HG02571 (cell line): ENCODE results near the gene PRR7.

Experiments
- ATAC-seq: cut with Tn5 transposase; IDR thresholded peaks from one replicate; pipeline ENCODE4 v1.9.1; 2021; ENCODE audit warnings: mild to moderate bottlenecking, moderate library complexity; ENCODE audit not compliant: unreplicated experiment

The PRR7 gene

DNA sequence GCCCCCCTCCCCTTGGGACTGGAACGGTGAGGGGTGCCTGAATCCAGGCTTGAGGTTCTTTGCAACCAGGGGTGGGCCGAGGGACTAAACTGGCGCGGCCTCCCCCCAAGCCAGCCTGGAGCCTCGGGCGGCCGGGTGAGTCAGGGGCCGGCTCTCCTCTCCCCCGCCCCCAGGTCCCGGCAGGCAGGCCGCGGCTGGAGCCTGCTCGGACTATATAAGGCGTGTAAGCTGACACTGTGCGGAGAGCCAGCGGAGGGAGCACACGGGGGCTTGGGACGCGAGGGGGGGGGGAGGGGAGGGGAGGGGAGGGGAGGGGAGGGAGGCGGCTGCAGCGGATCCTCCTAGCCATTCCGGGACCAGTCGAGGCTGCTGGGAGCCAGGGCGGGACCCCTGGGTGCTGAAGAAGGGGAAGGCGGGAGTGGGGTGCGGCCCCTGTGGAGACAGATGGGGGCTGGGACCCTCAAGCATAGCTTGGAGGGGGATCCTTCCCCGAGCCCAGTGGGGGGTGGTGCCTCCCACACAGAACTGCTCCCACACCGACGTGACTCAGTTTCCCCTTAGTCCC, 50.2 kb downstream of the PRR7 start:
- ATAC-seq = no peak

DNA sequence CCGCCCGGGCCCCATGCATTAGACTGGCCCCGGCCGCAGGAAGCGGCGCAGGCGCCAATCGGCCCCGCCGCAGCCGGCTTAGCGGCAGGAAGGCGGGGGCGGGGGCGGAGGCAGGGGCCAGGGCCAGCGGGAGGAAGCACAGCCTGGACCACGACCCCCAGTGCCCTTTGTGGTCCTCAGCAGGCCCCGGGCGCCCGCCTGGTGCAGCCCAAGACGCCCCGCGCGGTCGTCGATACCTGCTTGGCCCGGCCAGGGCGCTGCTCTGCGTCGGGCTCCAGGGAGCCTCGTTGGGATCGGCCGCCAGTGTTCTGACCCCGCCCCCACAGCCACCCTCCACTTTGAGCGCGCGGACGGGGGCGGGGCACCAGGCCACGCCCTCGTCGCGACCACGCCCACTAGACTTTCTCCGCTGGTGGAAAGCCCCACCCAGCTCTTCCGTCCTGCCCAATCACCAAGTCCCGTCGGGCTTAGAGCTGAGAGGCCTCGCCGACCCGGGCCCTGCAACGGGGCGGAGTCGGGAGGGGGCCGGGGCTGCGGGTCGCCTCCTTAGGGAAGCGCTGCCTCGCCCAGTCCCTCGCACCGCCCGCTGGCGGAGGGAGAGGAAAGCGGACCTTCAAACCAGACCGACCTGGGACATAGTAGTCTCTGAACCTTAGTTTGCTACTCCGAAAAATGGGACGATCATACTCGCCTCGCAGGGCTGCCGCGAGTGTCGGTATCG, 50.8 kb downstream of the PRR7 start, which contains the start of gene PDLIM7:
Gene PDLIM7, minus strand, starts transcription at position 313 of the 721 bp plus-strand sequence. CDS start 1,092 bp downstream, outside the sequence.
- peak; percentile 78 for ATAC-seq

DNA sequence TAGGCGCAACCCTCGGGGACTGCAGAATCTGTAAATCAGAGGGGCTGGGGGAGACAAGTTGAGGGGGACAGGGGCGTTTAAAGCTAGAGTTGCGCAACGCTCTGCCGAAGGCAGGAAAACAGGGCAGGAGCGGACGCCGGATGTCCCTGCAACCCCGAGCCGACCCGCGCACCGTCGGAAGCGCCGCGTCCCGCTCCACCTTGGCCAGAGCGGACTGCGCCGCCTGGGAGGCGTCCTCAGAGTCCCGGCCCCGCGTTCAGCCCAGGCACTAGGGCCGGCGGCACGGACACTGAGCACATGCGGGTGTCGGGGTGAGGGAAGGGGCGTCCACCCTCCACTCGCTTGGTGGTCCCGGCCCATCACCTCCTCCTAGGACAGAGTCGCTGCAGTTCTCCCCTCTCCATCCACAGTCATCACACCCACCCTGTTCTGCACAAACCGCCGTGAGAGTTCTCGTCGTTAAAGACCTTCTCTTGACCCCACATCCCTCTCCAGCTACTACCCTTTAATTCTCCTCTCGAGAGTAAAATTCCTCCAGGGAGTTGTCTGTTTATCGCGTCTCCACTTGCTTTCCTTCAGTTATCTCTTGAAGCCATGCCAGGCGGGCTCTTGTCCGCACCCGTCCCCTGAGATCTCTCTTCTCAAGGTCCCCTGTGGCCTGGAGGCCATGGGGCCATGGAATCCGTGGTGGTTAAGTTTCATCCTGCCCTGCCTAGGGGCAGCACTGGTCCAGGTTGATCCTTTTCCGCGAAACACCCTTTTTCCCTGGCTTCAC, 51.6 kb downstream of the PRR7 start:
- ATAC-seq = no peak

- ATAC-seq = no peak
These were observed 53.2 kb downstream of the PRR7 start for GRCh38 chr5:177499842-177500241.

GRCh38 chr5:177500685-177501522, 54.3 kb downstream of the PRR7 start:
- no peak for ATAC-seq

DNA sequence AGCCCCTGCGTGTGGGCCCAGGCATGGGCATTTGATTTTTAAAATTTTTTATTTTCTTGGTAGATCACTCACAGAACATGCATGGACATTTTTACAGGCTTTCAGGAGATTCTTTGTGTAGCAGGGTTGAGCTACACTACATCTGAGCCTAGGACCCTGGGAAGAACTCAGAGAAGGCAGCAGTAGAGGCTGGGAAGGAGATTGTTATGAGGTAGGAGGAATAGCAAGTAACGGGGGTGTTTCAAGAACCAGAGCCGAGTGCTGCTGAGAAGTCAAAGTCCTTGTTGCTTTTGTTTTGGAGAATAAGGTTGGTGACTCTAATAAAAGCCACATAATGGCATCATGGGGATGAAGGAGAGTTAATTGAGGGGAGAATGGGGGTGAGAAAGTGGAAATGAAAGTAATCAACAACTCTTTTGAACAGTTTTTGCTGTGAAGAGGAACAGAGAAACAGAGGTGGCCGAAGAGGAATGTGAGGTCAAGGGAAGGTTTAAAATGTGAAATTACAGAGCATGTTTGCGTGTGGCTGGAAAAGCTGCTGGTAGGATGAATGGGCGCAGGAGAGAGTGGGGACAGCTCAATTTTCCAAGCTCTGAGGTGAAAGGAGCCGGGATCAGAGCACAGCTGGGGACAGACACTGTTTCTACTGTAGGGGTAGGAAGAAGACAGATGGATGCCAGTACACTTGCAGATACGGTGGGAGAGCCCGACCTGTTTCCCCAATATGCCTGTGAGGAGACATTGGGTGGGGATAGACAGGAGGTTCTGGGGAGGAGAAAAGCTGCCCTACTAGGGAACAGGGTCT, 55.5 kb downstream of the PRR7 start:
- no peak for ATAC-seq

DNA sequence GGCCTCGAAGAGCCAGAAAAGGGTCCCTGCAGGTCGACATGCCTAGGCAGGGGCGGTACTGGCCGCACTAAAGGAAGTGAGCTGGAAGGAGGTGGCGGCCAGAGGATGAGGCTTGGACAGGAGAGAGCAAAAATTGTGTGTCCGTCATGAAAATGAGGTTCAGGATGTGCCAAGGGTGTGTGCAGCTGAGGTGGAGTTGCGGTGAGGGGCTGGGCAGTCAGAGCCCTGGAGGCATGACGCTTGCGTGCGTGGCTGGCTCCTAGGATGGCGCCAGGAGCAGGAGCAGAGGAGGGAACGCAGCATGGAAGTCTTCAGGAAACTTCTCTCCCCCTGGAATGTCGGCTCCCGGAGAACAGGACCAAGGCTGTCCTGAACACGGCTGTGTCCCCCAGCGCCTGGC, 56.3 kb downstream of the PRR7 start:
- ATAC-seq = no peak

GRCh38 chr5:177503351-177504085, 56.9 kb downstream of the PRR7 start:
- ATAC-seq = no peak

DNA sequence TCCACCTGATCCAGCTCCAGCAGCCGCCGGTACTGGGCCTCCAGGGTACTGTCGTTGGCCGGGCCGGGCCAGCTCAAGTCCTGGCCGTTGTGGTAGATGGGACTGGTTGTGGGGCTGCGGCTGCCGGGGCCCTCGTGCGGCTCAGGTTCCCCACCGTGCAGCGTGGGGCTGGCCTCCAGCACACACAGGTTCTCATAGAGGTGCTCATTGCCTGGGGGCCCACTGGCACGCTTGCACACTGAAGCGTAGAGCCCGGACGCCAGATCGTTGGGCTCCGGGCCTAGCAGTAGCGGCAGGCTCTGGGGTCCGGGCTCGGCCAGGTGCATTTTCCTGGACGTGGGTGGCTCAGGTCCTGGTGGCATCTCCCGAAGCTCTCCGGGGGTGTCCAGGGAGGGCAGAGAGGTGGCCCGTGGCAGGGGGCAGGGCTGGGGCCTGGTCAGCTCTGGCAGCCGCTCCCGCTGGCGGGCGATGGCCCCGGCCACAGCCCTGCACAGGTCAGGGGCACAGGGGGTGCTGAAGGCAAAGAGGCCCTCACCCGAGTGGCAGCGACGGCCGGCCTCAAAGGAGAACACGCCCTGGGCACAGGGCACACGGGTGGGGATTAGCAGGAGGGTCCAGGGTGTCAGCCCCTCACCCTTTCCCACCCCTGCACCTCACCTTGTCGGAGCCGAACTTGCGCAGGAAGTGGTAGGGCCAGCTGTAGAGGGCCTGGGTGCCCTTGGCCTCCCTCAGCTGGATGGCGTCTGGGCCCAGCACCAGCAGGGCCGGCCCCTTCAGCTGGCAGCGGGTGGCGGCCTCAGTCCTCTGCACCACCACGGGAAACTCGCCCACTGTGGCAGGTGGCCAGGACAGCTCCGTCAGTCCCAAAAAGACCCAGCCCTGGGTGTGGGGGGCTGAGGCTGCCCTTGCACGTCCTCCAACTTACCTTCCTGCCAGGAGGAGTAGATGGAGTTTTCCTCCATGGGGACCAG, 57.8 kb downstream of the PRR7 start:
- ATAC-seq = no peak

- no peak for ATAC-seq
These were observed 58.5 kb downstream of the PRR7 start for GRCh38 chr5:177505075-177505474.
